GM20000 (cell line): ENCODE results near the gene CYSTM1.

ENCODE experiments used
- DNase-seq: peaks from one replicate; pipeline ENCODE4 v3.0.0; 2012; ENCODE audit warnings: low spot score
- TF ChIP-seq, protein P1 (sequence below): IDR thresholded peaks from 2 replicates; pipeline ENCODE4 v1.5.1; 2012; ENCODE audit warnings: mild to moderate bottlenecking, control low read depth; ENCODE audit errors: extremely low read depth, missing control alignments

The CYSTM1 gene

DNA sequence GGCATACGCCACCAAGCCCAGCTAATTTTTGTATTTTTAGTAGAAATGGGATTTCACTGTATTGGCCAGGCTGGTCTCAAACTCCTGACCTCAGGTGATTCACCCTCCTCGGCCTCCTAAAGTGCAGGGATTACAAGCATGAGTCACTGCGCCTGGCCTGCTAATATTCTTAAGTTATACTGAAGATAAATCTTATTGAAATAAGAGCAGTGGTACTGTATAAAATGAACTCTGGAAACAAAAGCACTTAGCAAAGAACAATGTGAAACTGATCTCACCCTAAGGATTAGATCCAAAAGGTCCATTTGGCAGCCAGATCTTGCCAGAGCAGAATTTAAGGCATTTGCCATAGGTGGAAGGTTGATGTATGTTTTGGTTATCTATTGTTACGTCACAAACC, 27.1 kb downstream of the CYSTM1 start:
- TF ChIP-seq, protein P1, sequence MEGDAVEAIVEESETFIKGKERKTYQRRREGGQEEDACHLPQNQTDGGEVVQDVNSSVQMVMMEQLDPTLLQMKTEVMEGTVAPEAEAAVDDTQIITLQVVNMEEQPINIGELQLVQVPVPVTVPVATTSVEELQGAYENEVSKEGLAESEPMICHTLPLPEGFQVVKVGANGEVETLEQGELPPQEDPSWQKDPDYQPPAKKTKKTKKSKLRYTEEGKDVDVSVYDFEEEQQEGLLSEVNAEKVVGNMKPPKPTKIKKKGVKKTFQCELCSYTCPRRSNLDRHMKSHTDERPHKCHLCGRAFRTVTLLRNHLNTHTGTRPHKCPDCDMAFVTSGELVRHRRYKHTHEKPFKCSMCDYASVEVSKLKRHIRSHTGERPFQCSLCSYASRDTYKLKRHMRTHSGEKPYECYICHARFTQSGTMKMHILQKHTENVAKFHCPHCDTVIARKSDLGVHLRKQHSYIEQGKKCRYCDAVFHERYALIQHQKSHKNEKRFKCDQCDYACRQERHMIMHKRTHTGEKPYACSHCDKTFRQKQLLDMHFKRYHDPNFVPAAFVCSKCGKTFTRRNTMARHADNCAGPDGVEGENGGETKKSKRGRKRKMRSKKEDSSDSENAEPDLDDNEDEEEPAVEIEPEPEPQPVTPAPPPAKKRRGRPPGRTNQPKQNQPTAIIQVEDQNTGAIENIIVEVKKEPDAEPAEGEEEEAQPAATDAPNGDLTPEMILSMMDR, result no peak
- no peak for DNase-seq

DNA sequence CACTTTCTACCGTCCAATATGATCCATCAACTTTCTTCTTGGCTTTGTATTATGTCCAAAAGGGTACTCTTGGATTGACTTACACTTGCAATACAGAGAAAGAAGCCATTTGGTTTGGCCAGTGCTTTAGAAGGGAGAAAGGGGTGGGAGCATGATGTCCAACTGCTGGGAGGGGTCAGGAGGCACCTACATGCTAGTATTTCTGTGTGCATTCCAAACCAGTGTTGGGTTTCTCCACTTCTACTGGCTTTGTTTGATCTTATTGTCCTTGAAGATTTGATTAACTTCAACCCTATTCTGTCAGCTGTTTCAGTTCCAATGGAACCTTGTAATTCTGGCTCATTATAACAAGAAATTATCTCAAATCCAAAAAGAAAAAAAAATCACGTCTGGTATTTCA, 27.6 kb downstream of the CYSTM1 start:
- TF ChIP-seq, protein P1, result no peak
- no peak for DNase-seq

DNA sequence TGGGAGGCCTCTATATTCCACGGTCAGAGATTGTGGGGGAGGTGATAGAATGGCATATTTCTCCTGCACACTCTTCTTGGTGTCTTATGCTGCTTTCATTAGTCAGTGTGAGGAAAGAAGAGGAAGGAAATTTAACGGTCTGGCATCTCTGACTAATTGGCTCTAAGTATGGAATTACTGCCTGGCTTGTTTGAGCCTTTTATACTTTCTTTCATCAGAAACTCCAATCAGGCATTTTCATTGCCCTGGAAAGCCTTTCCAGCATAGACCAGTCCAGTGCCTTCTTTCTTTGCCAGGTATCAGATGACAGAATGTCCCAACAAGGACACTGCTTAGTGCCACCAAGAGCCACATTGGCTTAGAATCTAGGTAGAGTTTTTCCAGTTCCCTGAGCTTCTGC, 30.2 kb downstream of the CYSTM1 start:
- DNase-seq, result no peak
- TF ChIP-seq, protein P1, result no peak

DNA sequence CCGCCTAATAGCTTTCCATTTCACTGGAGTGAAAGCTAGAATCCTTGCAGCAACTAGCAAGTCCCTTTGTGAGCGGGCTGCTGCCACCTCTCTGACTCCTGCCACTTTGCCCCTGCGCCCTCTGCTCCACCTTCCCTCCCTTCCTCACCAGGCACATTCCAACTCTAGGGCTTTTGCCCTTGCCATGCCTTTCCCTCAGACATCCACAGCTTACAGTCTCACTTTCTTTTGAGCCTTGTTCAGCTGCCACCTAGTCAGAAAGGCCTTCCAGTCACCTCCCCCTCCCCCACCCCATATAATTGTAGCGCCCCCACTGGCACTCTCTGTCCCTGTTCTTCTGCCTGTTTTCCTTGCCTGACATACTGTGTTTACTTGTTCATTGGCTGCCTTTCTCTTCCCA, 31.0 kb downstream of the CYSTM1 start:
- DNase-seq, result no peak
- TF ChIP-seq, protein P1, result no peak

DNA sequence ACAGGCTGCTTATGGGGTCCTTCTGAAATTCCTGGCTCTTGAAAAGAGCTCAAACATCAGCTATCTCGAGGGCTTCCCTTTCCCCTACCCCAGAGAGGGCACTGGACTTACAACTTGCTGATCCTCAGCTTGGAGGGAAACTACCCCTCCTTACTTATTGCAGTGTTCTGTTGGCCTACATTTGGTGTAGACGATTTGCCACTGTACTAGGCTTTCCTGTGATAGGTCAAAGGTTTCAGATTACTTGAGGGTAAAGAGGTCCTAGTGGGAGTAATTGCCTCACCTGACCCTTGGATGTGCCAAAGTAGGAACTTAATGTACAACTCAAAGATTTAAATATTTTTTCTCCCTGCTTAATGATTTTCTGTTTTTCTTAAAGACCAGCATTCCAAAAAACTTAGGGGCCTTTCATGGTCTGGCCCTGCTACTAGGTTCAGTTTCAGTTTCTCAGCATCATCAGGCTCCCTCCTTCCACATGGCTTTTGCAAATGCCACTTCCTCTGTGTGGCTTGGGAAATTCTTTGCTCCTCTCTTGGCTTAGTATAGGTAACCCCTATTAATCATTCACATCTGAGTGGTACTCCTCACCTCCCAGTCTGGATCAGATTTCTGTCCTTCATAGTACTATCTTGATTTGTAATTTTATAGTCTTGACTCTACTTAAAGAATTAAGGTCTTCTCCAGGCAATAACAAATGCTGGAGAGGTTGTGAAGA, 32.4 kb downstream of the CYSTM1 start:
- TF ChIP-seq, protein P1, result no peak
- DNase-seq, result no peak

DNA sequence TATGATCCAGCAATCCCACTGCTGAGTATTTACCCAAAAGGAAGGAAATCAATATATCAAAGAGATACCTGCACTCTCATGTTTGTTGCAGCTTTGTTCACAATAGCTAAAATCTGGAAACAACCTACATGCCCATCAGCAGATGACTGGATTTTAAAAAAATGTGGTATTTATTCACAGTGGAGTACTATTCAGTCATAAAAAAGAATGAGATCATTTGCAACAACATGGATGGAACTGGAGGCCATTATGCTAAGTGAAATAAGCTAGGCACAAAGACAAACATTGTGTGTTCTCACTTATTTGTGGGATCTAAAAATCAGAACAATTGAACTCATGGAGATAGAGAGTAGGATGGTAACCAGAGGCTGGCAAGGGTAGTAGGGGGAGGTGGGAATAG, 33.1 kb downstream of the CYSTM1 start:
- TF ChIP-seq, protein P1, result no peak
- no peak for DNase-seq

DNA sequence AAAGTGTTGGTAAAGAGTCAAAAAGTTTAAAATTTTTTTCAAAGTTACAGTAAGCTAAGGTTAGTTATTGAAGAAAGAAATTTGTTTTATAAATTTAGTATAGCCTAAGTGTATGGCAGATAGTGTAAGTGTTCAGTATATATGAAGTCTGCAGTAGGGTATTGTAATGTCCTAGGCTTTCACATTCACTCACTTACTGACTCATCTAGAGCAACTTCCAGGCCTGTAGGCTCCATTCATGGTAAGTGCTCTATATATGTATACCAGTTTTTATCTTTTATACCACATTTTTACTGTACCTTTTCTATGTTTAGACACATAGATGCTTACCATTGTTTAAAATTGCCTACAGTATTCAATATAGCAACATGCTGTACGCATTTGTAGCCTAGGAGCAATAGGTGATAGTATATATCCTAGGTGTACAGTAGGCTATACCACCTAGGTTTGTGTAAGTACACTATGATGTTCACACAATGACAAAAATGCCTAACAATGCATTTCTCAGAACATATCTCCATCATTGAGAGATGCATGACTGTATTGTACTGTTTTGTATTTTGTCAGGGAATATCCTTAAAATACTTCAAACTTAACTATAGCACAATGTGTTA, 38.5 kb downstream of the CYSTM1 start:
- DNase-seq, result no peak
- TF ChIP-seq, protein P1, result no peak
